Measurements from ENCODE around the gene RANGAP1. TPM values are rescaled to one million over a fixed set of nuclear protein-coding genes. Genes with fewer than 3 reads are reported as not detected.
A peak's percentile ranks its signal among the peaks of the same experiment; 100 is the strongest.

RANGAP1 gene
- total RNA-seq, 2 donors from 2014 or later: 137 to 142 TPM

- Mint-ChIP-seq H3K27ac (peak overlapping the region; percentile 22 to 55), H3K36me3 (peaks cover 0 to 6% of the 10 kb centered on the region in 2 donors), H3K9me3 (no peaks in the 10 kb centered on the region)
- DNase-seq (ENCODE audit: low spot score in 2 of 2): no peak
- ATAC-seq: no peak
Observed at GRCh38 chr22:41229730-41230400, 56.1 kb downstream of the RANGAP1 start.

GRCh38 chr22:41229215-41229614, 56.8 kb downstream of the RANGAP1 start:
- ATAC-seq: no peak
- peaks cover 0 to 6% of the 10 kb centered on the region in 2 donors for H3K36me3 Mint-ChIP-seq

DNA sequence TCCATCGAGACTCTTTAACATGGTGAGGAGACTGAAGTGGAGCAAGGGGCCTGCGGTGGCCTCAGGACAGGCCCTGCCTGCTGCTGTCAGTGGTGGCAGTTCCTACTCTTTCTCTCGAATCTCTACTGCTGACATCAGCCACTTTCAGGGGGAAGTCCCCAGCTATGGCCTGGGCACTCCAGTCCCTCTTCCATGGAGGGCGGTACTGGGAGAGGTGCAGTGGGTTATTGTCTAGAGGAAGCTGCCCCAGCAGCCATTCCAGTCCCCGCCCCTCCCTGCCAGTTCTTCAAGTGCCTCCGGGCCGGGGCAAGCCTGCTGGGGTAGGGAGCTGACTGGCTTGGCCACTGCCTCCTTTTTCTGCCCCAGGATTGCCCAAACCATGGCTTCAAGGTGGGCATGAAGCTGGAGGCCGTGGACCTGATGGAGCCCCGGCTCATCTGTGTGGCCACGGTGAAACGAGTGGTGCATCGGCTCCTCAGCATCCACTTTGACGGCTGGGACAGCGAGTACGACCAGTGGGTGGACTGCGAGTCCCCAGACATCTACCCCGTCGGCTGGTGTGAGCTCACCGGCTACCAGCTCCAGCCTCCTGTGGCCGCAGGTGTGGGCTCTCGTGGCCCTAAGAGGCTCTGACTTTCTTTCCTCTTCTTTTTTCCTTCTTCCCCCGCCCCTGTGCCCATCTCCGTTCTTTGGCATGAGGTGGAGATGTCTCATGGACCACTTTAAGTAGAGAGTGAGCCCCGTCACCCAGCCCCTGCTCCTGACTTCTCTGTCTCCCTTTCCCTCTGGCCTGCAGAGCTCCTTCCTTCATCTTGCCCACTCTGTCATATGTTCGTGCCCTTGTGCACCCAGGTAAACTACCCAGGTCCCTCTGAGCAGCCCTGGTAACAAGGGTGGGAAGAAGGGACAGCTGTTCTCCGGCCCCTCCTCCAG, 59.0 kb downstream of the RANGAP1 start:
- no peak for DNase-seq (ENCODE audit: low spot score in 2 of 2)
- H3K36me3 Mint-ChIP-seq: peaks cover 0 to 6% of the 10 kb centered on the region in 2 donors
- no peaks in the 10 kb centered on the region for H3K9me3 Mint-ChIP-seq
- peak overlapping the region; percentile 15 to 73 for H3K27ac Mint-ChIP-seq
- no peak for ATAC-seq

More at GRCh38 chr22:41229215-41229614, 56.8 kb downstream of the RANGAP1 start:
- Mint-ChIP-seq H3K9me3 (no peaks in the 10 kb centered on the region), H3K27ac (no peak overlapping the region)
- DNase-seq (ENCODE audit: low spot score in 2 of 2): no peak

GRCh38 chr22:41223535-41223934, 62.5 kb downstream of the RANGAP1 start:
- Mint-ChIP-seq H3K36me3 (peaks cover 0 to 16% of the 10 kb centered on the region in 2 donors), H3K27ac (no peak overlapping the region), H3K9me3 (no peaks in the 10 kb centered on the region)
- ATAC-seq (no peak), DNase-seq (ENCODE audit: low spot score in 2 of 2) (no peak)

DNA sequence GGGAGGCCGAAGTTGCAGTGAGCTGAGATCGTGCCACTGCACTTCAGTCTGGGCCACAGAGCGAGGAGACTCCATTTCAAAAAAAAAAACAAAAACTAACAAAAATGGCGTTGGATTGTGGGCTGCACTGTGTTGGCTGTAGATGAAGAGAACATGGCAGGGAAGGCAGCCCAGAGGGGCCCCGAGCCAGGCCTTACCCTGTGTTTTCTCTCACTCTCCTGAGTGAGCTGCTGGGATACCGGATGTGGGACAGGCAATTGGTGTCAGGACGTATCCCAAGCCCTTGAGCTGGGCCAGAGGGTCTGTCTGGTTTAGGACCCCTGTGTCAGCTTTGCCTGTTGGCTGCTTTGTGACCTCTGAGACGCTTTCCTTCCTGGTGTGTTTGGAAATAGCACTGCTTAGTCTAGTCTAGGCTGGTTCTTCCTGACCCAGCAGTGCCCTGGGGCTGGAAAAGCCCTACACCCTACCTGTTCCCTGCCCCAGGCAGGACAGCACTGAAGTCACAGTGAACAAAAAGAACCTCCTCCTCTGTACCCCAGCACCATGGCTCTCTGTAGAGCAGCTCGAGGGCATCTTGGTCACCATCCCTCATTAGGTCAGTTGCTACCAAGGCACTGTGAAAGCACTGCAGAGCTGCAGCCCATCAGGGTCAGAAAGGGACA, 63.0 kb downstream of the RANGAP1 start:
- Mint-ChIP-seq H3K36me3 (peaks cover 0 to 16% of the 10 kb centered on the region in 2 donors), H3K9me3 (no peaks in the 10 kb centered on the region), H3K27ac (no peak overlapping the region)
- no peak for ATAC-seq
- DNase-seq (ENCODE audit: low spot score in 2 of 2): no peak

DNA sequence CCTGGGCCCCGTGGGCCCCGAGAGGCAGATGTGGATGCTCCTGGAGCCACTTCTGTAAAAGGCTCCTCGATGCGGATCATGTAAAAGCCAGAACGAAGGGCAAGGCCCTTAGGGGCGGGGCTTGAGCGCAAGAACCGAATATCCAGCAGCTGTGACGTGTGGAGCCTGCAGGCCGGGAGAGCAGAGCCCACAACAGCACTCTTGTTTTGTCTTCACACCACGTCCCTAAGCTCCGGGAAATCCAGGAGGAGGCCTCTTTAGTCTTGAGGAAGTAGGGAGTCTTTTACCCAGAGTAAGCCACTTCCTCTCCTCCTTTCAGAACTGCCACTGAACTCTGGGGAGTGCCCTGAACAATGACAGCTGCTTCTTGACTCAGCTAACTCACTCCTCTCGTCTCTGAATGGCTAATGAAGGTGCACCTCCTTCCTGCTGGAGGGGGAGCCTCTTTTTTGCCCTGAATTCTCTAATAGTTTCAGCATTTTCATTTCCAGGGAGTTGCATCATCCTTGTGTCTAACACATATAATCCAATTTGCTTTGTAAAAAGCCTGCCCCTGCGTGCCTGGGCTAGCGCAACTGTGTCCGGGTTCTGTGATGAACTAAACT, 68.3 kb downstream of the RANGAP1 start:
- peak overlapping the region; percentile 89 to 94 for H3K27ac Mint-ChIP-seq

DNA sequence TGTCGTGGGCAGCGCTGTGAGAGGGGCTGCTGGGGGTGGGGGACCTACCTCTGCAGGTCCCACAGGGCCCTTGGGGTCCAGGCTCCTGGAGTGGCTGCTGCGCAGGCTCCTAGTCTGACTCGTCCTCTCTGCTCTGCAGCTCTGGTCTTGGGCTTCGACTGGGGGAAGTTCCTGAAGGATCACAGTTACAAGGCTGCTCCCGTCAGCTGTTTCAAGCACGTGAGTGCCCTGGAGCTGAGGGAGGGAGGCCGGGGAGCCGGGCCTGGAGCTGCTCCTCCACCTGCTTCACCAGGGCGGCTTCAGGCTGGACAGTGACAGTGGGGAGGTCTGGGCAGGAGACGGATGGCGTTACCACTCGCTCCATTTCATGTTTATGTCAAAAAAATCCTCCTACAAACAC, 69.0 kb downstream of the RANGAP1 start:
- H3K9me3 Mint-ChIP-seq: no peaks in the 10 kb centered on the region

More for the DNA sequence above, 68.3 kb downstream of the RANGAP1 start:
- ATAC-seq (peak; percentile 97), DNase-seq (ENCODE audit: low spot score in 2 of 2) (peak; percentile 52 to 61)
- Mint-ChIP-seq H3K36me3 (peaks cover 15 to 25% of the 10 kb centered on the region in 2 donors), H3K9me3 (no peaks in the 10 kb centered on the region)

DNA sequence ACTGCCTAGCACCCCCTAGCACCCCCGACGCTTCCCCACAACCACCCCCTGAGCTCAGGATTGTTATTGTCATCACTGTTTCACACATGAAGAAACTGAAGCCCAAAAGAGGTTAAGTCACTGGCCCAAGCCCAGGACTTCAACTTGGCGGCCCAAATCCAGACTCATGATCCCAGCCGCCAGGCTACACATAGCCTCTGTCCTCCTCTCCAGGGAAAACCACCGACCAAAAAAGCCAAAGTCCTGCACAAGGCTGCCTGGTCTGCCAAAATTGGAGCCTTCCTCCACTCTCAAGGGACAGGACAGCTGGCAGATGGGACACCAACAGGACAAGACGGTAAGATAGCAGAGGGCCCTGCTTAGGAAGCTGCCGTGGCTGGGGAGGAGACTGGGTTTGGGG, 70.1 kb downstream of the RANGAP1 start:
- Mint-ChIP-seq H3K27ac (peak overlapping the region in 1 of 2 donors; percentile 36), H3K9me3 (no peaks in the 10 kb centered on the region), H3K36me3 (peaks cover 9 to 25% of the 10 kb centered on the region in 2 donors)
- DNase-seq (ENCODE audit: low spot score in 2 of 2): no peak
- no peak for ATAC-seq

More for the DNA sequence above, 69.0 kb downstream of the RANGAP1 start:
- ATAC-seq (no peak), DNase-seq (ENCODE audit: low spot score in 2 of 2) (no peak)
- Mint-ChIP-seq H3K36me3 (peaks cover 15 to 25% of the 10 kb centered on the region in 2 donors), H3K27ac (peak overlapping the region; percentile 89 to 94)

DNA sequence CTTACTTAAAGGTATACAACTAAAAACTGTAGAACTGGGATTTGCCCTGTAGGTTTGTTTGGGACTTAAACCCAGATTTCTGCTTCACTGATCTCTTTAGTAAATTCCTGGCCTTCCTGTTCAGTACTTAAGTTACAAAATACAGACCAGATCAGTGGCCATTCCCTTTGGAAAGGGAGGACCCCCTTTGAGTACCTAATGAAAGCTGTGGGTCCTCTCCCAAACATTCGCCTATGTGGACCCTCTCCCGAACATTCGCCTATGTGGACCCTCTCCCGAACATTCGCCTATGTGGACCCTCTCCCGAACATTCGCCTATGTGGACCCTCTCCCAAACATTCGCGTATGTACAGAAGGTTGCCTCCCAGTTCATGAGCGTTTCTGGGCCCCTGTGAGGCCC, 70.6 kb downstream of the RANGAP1 start:
- Mint-ChIP-seq H3K36me3 (peaks cover 5 to 30% of the 10 kb centered on the region in 2 donors), H3K9me3 (no peaks in the 10 kb centered on the region), H3K27ac (peak overlapping the region in 1 of 2 donors; percentile 36)
- DNase-seq (ENCODE audit: low spot score in 2 of 2) (no peak), ATAC-seq (no peak)

DNA sequence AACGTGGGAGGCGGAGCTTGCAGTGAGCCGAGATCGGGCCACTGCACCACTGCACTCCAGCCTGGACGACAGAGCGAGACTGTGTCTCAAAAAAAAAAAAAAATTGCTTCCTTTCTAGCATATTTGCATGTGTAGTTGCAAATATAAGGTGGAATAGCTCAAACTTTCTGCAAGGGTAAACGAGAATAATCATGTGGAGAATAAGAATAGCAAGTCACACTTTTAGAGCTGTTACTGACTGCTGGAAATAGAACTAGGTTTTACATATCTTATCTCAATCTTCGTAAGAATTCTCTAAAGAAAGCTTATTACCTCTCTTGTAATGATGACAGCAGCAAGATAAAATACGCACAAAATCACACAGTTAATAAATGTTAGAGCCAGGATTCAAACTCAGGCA, 79.3 kb downstream of the RANGAP1 start:
- no peak overlapping the region for H3K27ac Mint-ChIP-seq
- DNase-seq (ENCODE audit: low spot score in 2 of 2): no peak
- H3K9me3 Mint-ChIP-seq: no peaks in the 10 kb centered on the region
- H3K36me3 Mint-ChIP-seq: peaks cover 13 to 14% of the 10 kb centered on the region in 2 donors
- ATAC-seq: no peak

- ATAC-seq: peak; percentile 100
Observed at GRCh38 chr22:41204992-41205900, 80.7 kb downstream of the RANGAP1 start, which contains the start of gene L3MBTL2. Gene L3MBTL2, plus strand, starts transcription at chr22:41205312. Its CDS starts 51 bp downstream, at chr22:41205363.

DNA sequence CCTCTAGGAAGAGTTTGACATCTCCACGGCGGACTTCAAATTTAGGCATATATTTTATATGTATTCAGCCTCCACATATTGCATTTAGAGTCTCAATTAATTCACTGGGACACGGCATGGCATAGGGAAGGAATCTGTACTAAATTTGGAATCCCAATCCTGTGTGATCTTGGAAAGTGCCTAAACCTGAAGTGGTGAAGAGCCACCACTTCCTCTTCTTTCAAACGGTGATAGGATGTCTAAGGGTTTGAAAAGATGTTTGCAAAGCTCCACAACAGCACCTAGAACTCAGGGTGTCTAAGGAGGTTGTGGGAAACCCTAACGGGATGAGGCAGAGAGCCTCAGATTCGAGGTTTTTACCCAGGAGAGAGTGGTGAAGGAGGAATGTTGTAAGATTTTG, 81.9 kb downstream of the RANGAP1 start:
- Mint-ChIP-seq H3K27ac (peak overlapping the region in 1 of 2 donors; percentile 97), H3K9me3 (no peaks in the 10 kb centered on the region), H3K36me3 (peaks cover 9 to 13% of the 10 kb centered on the region in 2 donors)
- DNase-seq (ENCODE audit: low spot score in 2 of 2) (no peak), ATAC-seq (no peak)

More at GRCh38 chr22:41204992-41205900, 80.7 kb downstream of the RANGAP1 start, which contains the start of gene L3MBTL2:
- H3K27ac Mint-ChIP-seq: peak within 1 kb of the TSS; percentile 97
- DNase-seq (ENCODE audit: low spot score in 2 of 2): peak; percentile 98 to 99
- H3K9me3 Mint-ChIP-seq: no peaks in the 10 kb centered on the region
- H3K36me3 Mint-ChIP-seq: peaks cover 9 to 13% of the 10 kb centered on the region in 2 donors

- no peaks in the 10 kb centered on the region for H3K9me3 Mint-ChIP-seq
- no peak for ATAC-seq
- no peak for DNase-seq (ENCODE audit: low spot score in 2 of 2)
- no peak overlapping the region for H3K27ac Mint-ChIP-seq
- H3K36me3 Mint-ChIP-seq: peaks cover 9 to 13% of the 10 kb centered on the region in 2 donors
Observed at GRCh38 chr22:41203118-41203517, 82.9 kb downstream of the RANGAP1 start.

DNA sequence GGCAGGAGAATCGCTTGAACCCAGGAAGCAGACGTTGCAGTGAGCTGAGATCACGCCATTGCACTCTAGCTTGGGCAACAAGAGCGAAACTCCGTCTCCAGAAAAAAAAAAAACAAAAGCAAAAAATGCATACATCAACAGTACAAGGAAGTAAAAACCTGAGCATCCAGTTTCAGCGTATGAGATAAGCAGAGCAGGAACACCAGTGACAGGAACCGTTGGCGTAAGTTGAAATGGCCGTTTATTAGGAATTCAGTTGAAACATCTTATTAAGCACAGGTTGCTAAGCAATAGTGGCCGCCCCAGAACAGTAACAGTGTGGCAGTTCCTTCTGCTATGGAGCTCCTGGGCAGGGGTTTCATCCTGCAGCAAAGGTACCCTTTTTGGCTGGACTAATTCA, 84.8 kb downstream of the RANGAP1 start:
- Mint-ChIP-seq H3K36me3 (peaks cover 9 to 13% of the 10 kb centered on the region in 2 donors), H3K27ac (no peak overlapping the region), H3K9me3 (no peaks in the 10 kb centered on the region)
- no peak for ATAC-seq
- DNase-seq (ENCODE audit: low spot score in 2 of 2): no peak

- peak; percentile 44 to 67 for ATAC-seq
- no peaks in the 10 kb centered on the region for H3K9me3 Mint-ChIP-seq
- no peaks in the 10 kb centered on the region for H3K36me3 Mint-ChIP-seq
- H3K27ac Mint-ChIP-seq: peak overlapping the region in 1 of 2 donors; percentile 56
- DNase-seq (ENCODE audit: low spot score in 2 of 2): peak in 1 of 2 donors; percentile 57
Observed at GRCh38 chr22:41198027-41198580, 87.9 kb downstream of the RANGAP1 start.

Measured in activated naive CD4-positive, alpha-beta T cell treated with anti-CD3 and anti-CD28 coated beads, Interleukin-2, amount 50 U/mL, for 72 hours (primary cell).